Esophagus squamous epithelium (tissue), 5 donors: Measurements from ENCODE around the gene CCDC66. TPM values are rescaled to one million over a fixed set of nuclear protein-coding genes. Genes with fewer than 3 reads are reported as not detected.

Experiments used
- DNase-seq: peaks from one replicate; lab custom pipeline; 2025; lab: John Stamatoyannopoulos, UW
- H3K27ac ChIP-seq, 4 donors: fragments of 200-600 bp; sonication (generic); one replicate each; pipeline ENCODE4 v1.5.1; 2016 to 2019; ENCODE audit warnings: mild to moderate bottlenecking in 1 of 4
- H3K27me3 ChIP-seq, 4 donors: fragments of 200-600 bp; sonication (generic); 1 replicate in 3 of 4; 2 replicates in 1 of 4; pipeline versions ENCODE4 v1.5.1 to v1.6.0; 2017 to 2021; ENCODE audit warnings: antibody characterized with exemption in 1 of 4
- H3K36me3 ChIP-seq, 3 donors: fragments of 200-600 bp; sonication (generic); one replicate each; pipeline ENCODE4 v1.5.1; 2016 to 2019
- H3K4me1 ChIP-seq, 3 donors: fragments of 200-600 bp; sonication (generic); one replicate each; pipeline ENCODE4 v1.5.1; 2017 to 2019
- H3K4me3 ChIP-seq, 4 donors: fragments of 200-600 bp; sonication (generic); 1 replicate in 3 of 4; 2 replicates in 1 of 4; pipeline ENCODE4 v1.5.1; 2016 to 2019; ENCODE audit warnings: mild to moderate bottlenecking in 2 of 4, moderate library complexity in 1 of 4
- H3K9me3 ChIP-seq, 3 donors: fragments of 200-600 bp; sonication (generic); one replicate each; pipeline ENCODE4 v1.5.1; 2016 to 2019
- CTCF ChIP-seq, 6 experiments: fragments of 450-650 bp in 4 of 6; fragments of 200-600 bp in 2 of 6; sonication (generic) in 2 of 6; IDR thresholded peaks; one replicate each; pipeline ENCODE4 v1.5.1; 2016 to 2019; ENCODE audit warnings: antibody characterized with exemption in 6 of 6, mild to moderate bottlenecking in 4 of 6, moderate library complexity in 4 of 6
- POLR2A ChIP-seq, 4 donors: fragments of 450-650 bp; IDR thresholded peaks; one replicate each; pipeline ENCODE4 v1.6.1; 2017; ENCODE audit warnings: antibody characterized with exemption in 4 of 4, mild to moderate bottlenecking in 4 of 4, moderate library complexity in 3 of 4
- WGBS, 2 donors: methylation state at CpG; one replicate each; pipeline ENCODE4 v1.1.5; 2018; 5-methylcytosine and 5-hydroxymethylcytosine counted together
- intact Hi-C: fragments of 100-400 bp; cut with DNase I; formaldehyde crosslinking; loops from one replicate; pipeline ENCODE4 v1.15.0; 2022
- total RNA-seq, 4 donors: library from RNA; depleted of rRNA; stranded (reverse); fragments of >200 nt; gene quantifications; one replicate each; pipeline ENCODE4 v1.1.0, GENCODE V29; 2016
- donor health status: DM: yes; HTN: yes; CAD: no.

CCDC66 gene
- total RNA-seq, 4 donors from 2014 or later = 8.1 to 32.6 (median 15.8) TPM

GRCh38 chr3:56611364-56611763 is 54.4 kb downstream of the CCDC66 start:
- H3K9me3 ChIP-seq = peaks cover 0 to 3% (median 0%) of the 10 kb centered on the region in 3 donors
- no peak overlapping the region for H3K4me3 ChIP-seq
- TF ChIP-seq POLR2A (IDR thresholded peaks at IDR 0.05) = no peak
- TF ChIP-seq CTCF (IDR thresholded peaks at IDR 0.05) = no peak
- peaks cover 0 to 10% (median 3%) of the 10 kb centered on the region in 3 donors for H3K4me1 ChIP-seq
- no peaks in the 10 kb centered on the region for H3K27me3 ChIP-seq
- no peak for DNase-seq
- no peak overlapping the region for H3K27ac ChIP-seq
- 65 to 91% methylated on average over 4 to 8 of the region's 8 CpGs for WGBS, 2 donors
- intact Hi-C loops = no loop called here
- H3K36me3 ChIP-seq = peaks cover 0 to 62% (median 1%) of the 10 kb centered on the region in 3 donors

- 89 to 92% methylated on average over 4 to 6 of the region's 6 CpGs for WGBS, 2 donors
- DNase-seq = no peak
- Histone ChIP-seq H3K4me1 (peaks cover 0 to 10% (median 3%) of the 10 kb centered on the region in 3 donors), H3K4me3 (no peak overlapping the region), H3K27me3 (no peaks in the 10 kb centered on the region), H3K36me3 (peaks cover 0 to 62% (median 0%) of the 10 kb centered on the region in 3 donors), H3K27ac (no peak overlapping the region), H3K9me3 (no peaks in the 10 kb centered on the region)
- no peak for TF ChIP-seq POLR2A (IDR thresholded peaks at IDR 0.05)
- TF ChIP-seq CTCF (IDR thresholded peaks at IDR 0.05) = no peak
- intact Hi-C loops = no loop called here
Measured at GRCh38 chr3:56612146-56612545, 55.2 kb downstream of the CCDC66 start.

- peaks cover 0 to 10% (median 3%) of the 10 kb centered on the region in 3 donors for H3K4me1 ChIP-seq
- no peak for DNase-seq
- WGBS, 2 donors = 88% methylated on average over 1 of the region's 1 CpG; no CpG with 5 or more reads in 1 of the 2 donors
- H3K36me3 ChIP-seq = peaks cover 0 to 65% (median 5%) of the 10 kb centered on the region in 3 donors
- no peaks in the 10 kb centered on the region for H3K27me3 ChIP-seq
- no peak overlapping the region for H3K4me3 ChIP-seq
- no peak for TF ChIP-seq CTCF (IDR thresholded peaks at IDR 0.05)
- H3K9me3 ChIP-seq = no peaks in the 10 kb centered on the region
- intact Hi-C loops = no loop called here
- H3K27ac ChIP-seq = no peak overlapping the region
Measured at GRCh38 chr3:56613016-56613415, 56.0 kb downstream of the CCDC66 start.

- H3K36me3 ChIP-seq = peaks cover 0 to 91% (median 18%) of the 10 kb centered on the region in 3 donors
- TF ChIP-seq CTCF (IDR thresholded peaks at IDR 0.05) (no peak), POLR2A (IDR thresholded peaks at IDR 0.05) (no peak)
- WGBS, 2 donors = 70 to 79% methylated on average over 2 of the region's 2 CpGs
Measured at GRCh38 chr3:56616478-56617006, 59.6 kb downstream of the CCDC66 start.

GRCh38 chr3:56620371-56620770 is 63.4 kb downstream of the CCDC66 start:
- H3K9me3 ChIP-seq = no peaks in the 10 kb centered on the region
- H3K36me3 ChIP-seq = peaks cover 0 to 96% (median 40%) of the 10 kb centered on the region in 3 donors
- H3K4me3 ChIP-seq = no peak overlapping the region
- H3K27ac ChIP-seq = no peak overlapping the region
- no peaks in the 10 kb centered on the region for H3K27me3 ChIP-seq
- intact Hi-C loops = no loop called here
- WGBS, 2 donors = 88 to 98% methylated on average over 2 of the region's 2 CpGs
- H3K4me1 ChIP-seq = peaks cover 0 to 17% (median 0%) of the 10 kb centered on the region in 3 donors
- no peak for DNase-seq
- TF ChIP-seq POLR2A (IDR thresholded peaks at IDR 0.05) (no peak), CTCF (IDR thresholded peaks at IDR 0.05) (no peak)

More at GRCh38 chr3:56616478-56617006, 59.6 kb downstream of the CCDC66 start:
- Histone ChIP-seq H3K27me3 (no peaks in the 10 kb centered on the region), H3K9me3 (no peaks in the 10 kb centered on the region), H3K27ac (no peak overlapping the region), H3K4me3 (no peak overlapping the region), H3K4me1 (peaks cover 0 to 6% (median 0%) of the 10 kb centered on the region in 3 donors)
- intact Hi-C loops = no loop called here
- no peak for DNase-seq
